SK-N-SH (cell line): ENCODE measurements around the gene PIK3R3.

Source experiments
- CHD2 ChIP-seq: fragments of 150-350 bp; IDR thresholded peaks from 2 replicates; pipeline ENCODE4 v1.6.1; 2018; ENCODE audit warnings: low read length; ENCODE audit not compliant: partially characterized antibody
- CTCF ChIP-seq: fragments of 200-600 bp; sonication (generic); IDR thresholded peaks from 2 replicates; pipeline ENCODE4 v1.6.1; 2017; ENCODE audit warnings: antibody characterized with exemption, mild to moderate bottlenecking, moderate library complexity
- EP300 ChIP-seq, 2 experiments: IDR thresholded peaks; 2 replicates each; pipeline versions ENCODE4 v1.4.0 to v1.6.1; 2012; ENCODE audit warnings: borderline replicate concordance in 1 of 2, low read depth in 1 of 2, low read length in 1 of 2
- GABPA ChIP-seq: IDR thresholded peaks from 2 replicates; pipeline ENCODE4 v1.4.0; 2012; ENCODE audit warnings: low read depth, mild to moderate bottlenecking
- JUND ChIP-seq: IDR thresholded peaks from 2 replicates; pipeline ENCODE4 v1.4.0; 2012
- MAX ChIP-seq: IDR thresholded peaks from 2 replicates; pipeline ENCODE4 v1.4.0; 2012; ENCODE audit warnings: low read depth
- MEF2A ChIP-seq: IDR thresholded peaks from 2 replicates; pipeline ENCODE4 v1.4.0; 2012; ENCODE audit warnings: low read depth, borderline replicate concordance
- POLR2AphosphoS5 ChIP-seq: IDR thresholded peaks from 2 replicates; pipeline ENCODE4 v1.6.1; 2012; ENCODE audit warnings: low read depth, low read length
- RFX5 ChIP-seq: IDR thresholded peaks from 2 replicates; pipeline ENCODE4 v1.6.1; 2012; ENCODE audit warnings: mild to moderate bottlenecking, improper control_type of control experiment, low read length
- RXRA ChIP-seq: IDR thresholded peaks from 2 replicates; pipeline ENCODE4 v1.4.0; 2012; ENCODE audit warnings: low read depth, mild to moderate bottlenecking, borderline replicate concordance
- SMC3 ChIP-seq: IDR thresholded peaks from 2 replicates; pipeline ENCODE4 v1.6.1; 2012; ENCODE audit warnings: low read depth, low read length, improper control_type of control experiment
- TAF1 ChIP-seq: IDR thresholded peaks from 2 replicates; pipeline ENCODE4 v1.6.1; 2012; ENCODE audit warnings: low read depth, mild to moderate bottlenecking, low read length, moderate library complexity, borderline replicate concordance
- TF ChIP-seq, protein P1 (sequence below): IDR thresholded peaks from 2 replicates; pipeline ENCODE4 v1.4.0; 2012; ENCODE audit warnings: low read depth, borderline replicate concordance

GRCh38 chr1:46175243-46175642, 42.8 kb upstream of the PIK3R3 start:
- no peak for TF ChIP-seq POLR2AphosphoS5
- TF ChIP-seq, protein P1, sequence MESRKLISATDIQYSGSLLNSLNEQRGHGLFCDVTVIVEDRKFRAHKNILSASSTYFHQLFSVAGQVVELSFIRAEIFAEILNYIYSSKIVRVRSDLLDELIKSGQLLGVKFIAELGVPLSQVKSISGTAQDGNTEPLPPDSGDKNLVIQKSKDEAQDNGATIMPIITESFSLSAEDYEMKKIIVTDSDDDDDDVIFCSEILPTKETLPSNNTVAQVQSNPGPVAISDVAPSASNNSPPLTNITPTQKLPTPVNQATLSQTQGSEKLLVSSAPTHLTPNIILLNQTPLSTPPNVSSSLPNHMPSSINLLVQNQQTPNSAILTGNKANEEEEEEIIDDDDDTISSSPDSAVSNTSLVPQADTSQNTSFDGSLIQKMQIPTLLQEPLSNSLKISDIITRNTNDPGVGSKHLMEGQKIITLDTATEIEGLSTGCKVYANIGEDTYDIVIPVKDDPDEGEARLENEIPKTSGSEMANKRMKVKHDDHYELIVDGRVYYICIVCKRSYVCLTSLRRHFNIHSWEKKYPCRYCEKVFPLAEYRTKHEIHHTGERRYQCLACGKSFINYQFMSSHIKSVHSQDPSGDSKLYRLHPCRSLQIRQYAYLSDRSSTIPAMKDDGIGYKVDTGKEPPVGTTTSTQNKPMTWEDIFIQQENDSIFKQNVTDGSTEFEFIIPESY, result no peak
- TF ChIP-seq TAF1, result no peak
- TF ChIP-seq EP300 (IDR thresholded peaks at IDR 0.05; ENCODE audit: borderline replicate concordance in 1 of 2, low read depth in 1 of 2, low read length in 1 of 2), result no peak
- no peak for TF ChIP-seq JUND
- TF ChIP-seq GABPA, result no peak
- TF ChIP-seq CTCF, result no peak
- no peak for TF ChIP-seq MEF2A
- no peak for TF ChIP-seq MAX
- no peak for TF ChIP-seq RXRA
- no peak for TF ChIP-seq SMC3
- no peak for TF ChIP-seq CHD2
- no peak for TF ChIP-seq RFX5
